Measurements from ENCODE around the gene SETX.

The SETX gene

DNA sequence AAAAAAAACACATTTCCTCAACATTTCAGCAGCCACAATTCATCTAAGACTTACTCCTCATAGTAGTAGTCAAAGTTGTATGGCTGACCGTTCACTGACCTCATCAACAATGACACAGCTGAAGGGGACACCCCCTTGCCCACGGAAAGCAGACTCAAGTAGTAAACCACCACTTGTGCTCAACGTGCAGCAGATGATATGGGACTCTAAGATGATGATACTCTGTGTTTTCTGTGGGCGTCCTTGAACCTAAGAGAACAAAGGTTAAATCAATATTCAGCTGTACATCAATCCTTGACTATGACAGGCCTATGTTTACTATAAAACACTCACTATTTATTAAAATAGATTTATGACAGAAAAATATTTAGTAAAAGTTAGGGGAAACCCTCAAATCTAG is 71.6 kb downstream of the SETX start:
- no peak for DNase-seq (ENCODE audit: low read depth in 2 of 2)

DNA sequence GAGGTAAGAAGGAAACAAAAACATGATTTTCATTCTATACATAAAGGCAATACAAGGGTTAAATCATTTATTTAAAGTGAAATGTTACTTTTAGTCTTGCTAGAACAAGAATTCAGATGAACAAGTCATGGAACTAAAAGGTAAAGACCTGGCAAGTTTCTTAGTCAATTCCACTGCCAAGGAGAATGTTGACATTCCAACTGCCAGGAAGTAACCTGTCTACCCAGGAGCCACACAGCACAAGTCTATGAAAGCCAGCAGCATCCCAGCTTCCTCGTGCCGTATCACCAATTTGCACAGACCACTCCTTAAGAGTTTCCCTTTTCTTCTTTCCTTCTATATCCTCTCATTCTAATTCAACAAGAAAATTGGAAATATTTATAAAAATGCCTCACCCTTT is 79.9 kb downstream of the SETX start:
- no peak for DNase-seq (ENCODE audit: low read depth in 2 of 2)

GRCh38 chr9:132269704-132270516 is 84.9 kb downstream of the SETX start:
- DNase-seq (ENCODE audit: low read depth in 2 of 2): peak; percentile 14 to 15

- peak; percentile 25 to 63 for DNase-seq (ENCODE audit: low read depth in 2 of 2)
Measured at GRCh38 chr9:132268725-132269352, 85.9 kb downstream of the SETX start.

DNA sequence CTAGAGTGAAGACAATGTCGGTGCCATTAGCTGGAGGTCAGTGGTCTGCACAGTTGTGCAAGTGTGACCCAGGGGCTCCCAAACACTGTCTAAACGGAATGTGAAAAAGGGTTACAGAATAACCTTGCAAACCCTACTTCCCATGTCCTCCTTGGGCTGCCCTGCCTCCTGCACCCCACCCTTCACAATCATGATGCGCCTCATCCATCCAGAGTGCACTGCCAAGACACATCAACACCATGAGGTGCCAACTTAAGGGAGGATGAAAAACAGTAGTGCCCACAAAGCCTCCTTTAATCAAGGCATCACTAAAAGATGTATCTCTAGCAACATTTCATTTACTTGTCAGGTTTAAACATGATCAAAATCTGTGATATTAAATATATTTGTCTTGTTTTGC is 87.1 kb downstream of the SETX start:
- no peak for DNase-seq (ENCODE audit: low read depth in 2 of 2)

DNA sequence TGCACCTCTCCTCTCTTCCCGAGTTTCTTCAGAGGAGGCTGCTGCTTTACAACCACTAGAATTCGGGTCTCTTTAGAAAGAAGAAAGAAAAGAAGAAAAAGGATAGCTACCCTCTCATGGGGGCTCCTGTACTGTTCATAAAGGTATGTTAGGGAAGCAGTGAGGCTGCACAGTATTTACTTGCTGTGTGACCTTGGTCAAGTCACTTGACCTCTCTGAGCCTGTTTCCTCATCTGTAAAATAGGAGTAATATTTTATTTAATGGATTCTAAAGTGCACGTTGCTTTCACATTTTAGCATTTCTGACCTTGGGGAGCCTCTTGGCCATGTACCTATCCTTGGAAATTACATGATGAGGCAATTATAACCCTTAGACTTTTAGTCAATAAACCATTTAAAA is 88.8 kb downstream of the SETX start:
- no peak for DNase-seq (ENCODE audit: low read depth in 2 of 2)

GRCh38 chr9:132260846-132261245 is 93.9 kb downstream of the SETX start:
- no peak for DNase-seq (ENCODE audit: low read depth in 2 of 2)

DNA sequence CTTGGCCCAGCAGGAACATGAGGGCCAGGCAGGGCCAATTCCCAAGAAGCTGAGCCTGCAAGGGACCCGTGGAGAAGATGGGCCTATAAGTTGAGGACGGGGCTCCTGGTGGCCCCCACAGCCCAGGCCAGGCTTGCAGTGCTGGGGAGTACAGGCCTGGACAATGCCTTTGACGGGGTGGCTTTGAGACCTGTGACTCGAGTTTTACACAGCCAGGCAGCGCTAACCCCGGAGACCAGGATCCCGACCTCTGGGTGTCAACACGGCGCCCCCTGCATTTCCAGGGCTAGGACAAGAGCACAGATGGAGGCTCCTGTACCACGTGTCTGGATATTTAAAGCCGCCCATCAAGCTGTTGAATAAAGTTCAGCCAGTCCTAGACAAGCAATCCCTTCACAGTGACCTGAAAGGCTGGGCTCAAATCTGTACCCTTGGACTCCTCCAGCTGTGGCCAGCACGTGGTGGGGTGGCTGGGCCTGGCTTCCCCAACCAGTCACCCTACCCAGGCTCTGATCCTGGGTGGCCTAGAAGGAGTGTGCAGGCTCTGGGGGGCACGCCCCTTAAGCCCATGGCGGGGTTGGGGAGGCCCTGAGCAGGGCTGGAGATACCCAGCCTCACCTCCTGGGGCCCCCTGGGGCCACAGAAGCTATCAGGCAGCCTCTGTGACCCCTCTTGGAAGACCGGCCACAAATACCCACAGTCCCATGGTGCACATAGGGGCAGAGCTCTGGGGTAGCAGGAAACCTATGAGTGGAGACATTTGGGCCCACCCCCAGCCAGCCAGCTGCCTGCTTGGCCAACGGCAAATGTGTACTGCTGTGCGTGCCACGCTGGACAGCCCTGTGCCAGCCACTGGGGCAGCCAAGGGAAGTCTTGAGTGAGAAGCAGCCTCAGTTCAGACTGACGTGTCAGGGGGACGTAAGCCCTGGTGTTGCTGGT is 104.2 kb downstream of the SETX start:
- DNase-seq (ENCODE audit: low read depth in 2 of 2): no peak

DNA sequence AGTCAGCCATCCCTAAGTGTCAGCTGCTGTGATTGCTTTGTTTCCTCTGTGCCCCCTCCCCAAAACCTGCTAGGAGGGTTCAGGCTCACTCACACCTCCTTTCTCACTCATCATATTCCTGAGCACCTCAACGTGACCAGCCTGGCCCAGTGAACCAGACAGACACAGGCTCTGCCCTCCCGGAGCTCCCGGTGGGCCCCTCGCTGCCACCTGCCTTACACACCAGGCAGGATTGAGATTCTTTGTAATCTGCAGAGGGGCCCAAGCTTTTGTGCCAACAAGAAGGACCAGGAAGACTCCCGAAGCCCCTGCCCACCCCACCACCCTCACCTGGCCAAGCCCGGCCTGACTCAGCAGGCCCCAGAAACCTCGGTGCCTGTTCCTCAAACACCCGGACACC is 105.1 kb downstream of the SETX start:
- DNase-seq (ENCODE audit: low read depth in 2 of 2): no peak

DNA sequence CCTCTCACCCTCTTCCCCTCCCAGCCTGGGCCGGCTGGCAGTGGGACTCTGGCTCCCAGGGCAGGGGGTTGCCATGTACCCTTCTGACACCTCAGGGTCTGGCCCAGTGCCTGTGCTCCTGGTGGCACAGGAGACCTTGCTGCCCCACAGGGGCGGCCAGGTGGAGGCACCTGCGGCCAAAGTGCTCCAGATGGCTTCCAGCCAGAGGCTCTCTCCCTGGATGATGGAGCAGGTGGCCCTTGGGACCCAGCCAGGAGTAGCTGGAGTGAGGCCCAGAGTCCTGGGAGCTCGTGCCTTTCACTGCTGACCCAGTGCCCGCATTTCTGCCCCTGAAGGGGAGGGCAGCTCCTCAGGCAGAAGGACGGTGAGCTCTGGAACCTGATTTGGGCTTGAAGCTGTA is 105.7 kb downstream of the SETX start:
- DNase-seq (ENCODE audit: low read depth in 2 of 2): no peak

GRCh38 chr9:132247942-132248341 is 106.8 kb downstream of the SETX start:
- no peak for DNase-seq (ENCODE audit: low read depth in 2 of 2)

DNA sequence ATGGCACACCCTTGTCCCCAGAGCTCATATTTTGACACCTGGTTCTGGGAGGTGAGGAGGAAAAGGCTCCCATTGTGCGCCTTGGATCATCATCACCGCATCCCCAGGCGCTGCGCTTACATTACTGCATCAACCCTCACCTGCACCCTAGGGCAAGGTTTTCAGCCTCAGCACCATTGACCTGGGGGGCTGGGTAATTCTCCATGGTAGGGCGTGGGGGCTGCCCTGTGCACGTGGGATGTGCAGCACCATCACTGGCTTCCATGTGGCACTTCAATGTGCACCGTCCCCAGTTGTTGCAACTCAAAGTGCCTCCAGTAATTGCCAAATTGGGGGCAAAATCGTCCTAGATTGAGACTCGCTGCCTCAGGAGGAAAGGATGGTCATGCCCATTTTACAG is 109.3 kb downstream of the SETX start:
- no peak for DNase-seq (ENCODE audit: low read depth in 2 of 2)

- DNase-seq (ENCODE audit: low read depth in 2 of 2): no peak
Measured at GRCh38 chr9:132244582-132245455, 110.0 kb downstream of the SETX start.

- no peak for DNase-seq (ENCODE audit: low read depth in 2 of 2)
Measured at GRCh38 chr9:132243156-132244074, 111.4 kb downstream of the SETX start.

DNA sequence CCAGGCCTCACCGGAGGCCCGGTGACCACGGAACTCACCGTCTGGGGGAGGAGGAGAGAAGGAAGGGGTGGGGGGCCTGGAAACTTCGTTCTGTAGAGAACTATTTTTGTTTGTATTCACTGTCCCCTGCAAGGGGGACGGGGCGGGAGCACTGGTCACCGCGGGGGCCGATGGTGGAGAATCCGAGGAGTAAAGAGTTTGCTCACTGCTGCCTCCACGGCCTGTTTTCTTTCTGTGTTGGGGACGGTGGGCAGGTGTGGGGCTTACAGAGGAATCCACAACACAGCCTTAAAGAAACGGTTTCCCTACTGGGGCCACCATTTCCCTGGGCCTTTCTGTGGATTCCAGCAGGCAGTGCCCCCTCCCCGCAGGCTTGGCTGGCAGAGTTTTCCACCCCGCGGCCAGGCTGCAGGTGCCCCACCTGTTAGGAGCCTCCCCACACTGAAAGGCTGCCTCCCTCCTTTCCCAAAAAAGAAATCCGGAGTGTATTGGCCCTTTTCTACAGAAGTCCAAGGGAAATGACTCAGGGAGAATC is 112.1 kb downstream of the SETX start:
- DNase-seq (ENCODE audit: low read depth in 2 of 2): no peak

GRCh38 chr9:132241840-132242620 is 112.8 kb downstream of the SETX start:
- no peak for DNase-seq (ENCODE audit: low read depth in 2 of 2)

DNA sequence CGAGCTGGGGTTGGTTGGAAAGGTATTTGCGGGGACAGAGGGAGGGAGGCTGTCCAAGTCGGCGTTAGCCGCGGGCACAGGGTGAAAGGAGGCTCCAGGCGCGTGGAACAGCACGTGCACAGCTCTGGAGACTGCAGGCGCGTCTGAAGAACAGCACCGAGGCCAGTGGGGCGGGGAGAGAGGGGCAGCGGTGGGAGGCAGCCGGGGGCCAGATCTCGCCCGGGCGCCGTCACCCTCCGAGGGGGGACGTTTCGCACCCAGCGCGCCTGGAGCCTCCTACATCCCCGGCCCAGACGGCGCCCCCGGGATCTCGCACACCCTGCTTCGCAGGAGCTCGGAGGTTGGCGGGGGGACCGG is 113.3 kb downstream of the SETX start:
- no peak for DNase-seq (ENCODE audit: low read depth in 2 of 2)

DNA sequence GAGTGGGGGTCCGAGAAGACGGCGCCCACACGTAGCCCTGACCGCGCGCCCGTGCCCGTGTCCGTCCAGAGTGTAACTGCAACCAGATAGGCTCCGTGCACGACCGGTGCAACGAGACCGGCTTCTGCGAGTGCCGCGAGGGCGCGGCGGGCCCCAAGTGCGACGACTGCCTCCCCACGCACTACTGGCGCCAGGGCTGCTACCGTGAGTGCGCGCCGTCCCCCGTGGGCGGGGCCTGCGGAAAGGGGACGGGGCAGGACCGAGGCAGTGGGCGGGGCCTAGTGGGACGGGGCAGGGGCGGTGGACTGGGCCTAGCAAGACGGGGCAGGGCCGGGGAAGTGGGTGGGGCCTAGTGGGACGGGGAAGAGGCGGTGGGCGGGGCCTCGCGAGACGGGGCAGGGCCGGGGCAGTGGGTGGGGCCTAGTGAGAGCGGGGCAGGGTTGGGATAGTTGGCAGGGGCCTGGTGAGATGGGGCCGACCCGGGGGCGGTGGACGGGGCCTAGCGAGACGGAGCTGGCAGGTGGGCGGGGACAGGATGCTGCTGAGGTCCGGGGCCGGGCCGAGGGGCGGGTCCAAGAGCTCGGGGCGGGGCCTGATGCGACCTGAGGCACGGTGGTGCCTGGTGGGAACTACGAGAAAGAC is 113.8 kb downstream of the SETX start:
- peak; percentile 94 to 97 for DNase-seq (ENCODE audit: low read depth in 2 of 2)
